Liver (tissue), 9 donors: Measurements from ENCODE around the gene CRYL1. TPM values are rescaled to one million over a fixed set of nuclear protein-coding genes. Genes with fewer than 3 reads are reported as not detected.

Experiments used
- DNase-seq: peaks from one replicate; pipeline ENCODE4 v3.0.0-alpha.2; 2017; ENCODE audit warnings: low spot score
- H3K27ac ChIP-seq, 2 donors: one replicate each; pipeline ENCODE4 v1.7.0; 2013; ENCODE audit warnings: inconsistent platforms in 2 of 2, low read length in 2 of 2, control low read depth in 1 of 2, low read depth in 1 of 2, mild to moderate bottlenecking in 1 of 2
- H3K27me3 ChIP-seq, 4 donors: one replicate each; pipeline versions ENCODE4 v1.6.1 to v1.7.0; 2013; ENCODE audit warnings: low read length in 3 of 4, inconsistent platforms in 1 of 4, mild to moderate bottlenecking in 1 of 4, moderate library complexity in 1 of 4; ENCODE audit not compliant: control insufficient read depth in 4 of 4, insufficient read depth in 4 of 4
- H3K36me3 ChIP-seq, 4 donors: one replicate each; pipeline versions ENCODE4 v1.6.1 to v1.7.0; 2013; ENCODE audit warnings: low read length in 3 of 4, mild to moderate bottlenecking in 3 of 4, low read depth in 1 of 4, moderate library complexity in 1 of 4; ENCODE audit not compliant: control insufficient read depth in 4 of 4, insufficient read depth in 3 of 4
- H3K4me1 ChIP-seq, 4 donors: one replicate each; pipeline versions ENCODE4 v1.6.1 to v1.7.0; 2013; ENCODE audit warnings: low read length in 3 of 4, mild to moderate bottlenecking in 3 of 4, moderate library complexity in 1 of 4; ENCODE audit not compliant: control insufficient read depth in 4 of 4, insufficient read depth in 4 of 4
- H3K4me3 ChIP-seq, 3 donors: one replicate each; pipeline versions ENCODE4 v1.6.1 to v1.7.0; 2013; ENCODE audit warnings: low read length in 3 of 3, control low read depth in 1 of 3, low read depth in 1 of 3, mild to moderate bottlenecking in 1 of 3
- H3K9ac ChIP-seq, 2 donors: one replicate each; pipeline ENCODE4 v1.7.0; 2013; ENCODE audit warnings: low read length in 2 of 2, mild to moderate bottlenecking in 2 of 2, moderate library complexity in 2 of 2, control low read depth in 1 of 2, low read depth in 1 of 2
- H3K9me3 ChIP-seq, 4 donors: one replicate each; pipeline versions ENCODE4 v1.6.1 to v1.7.0; 2013; ENCODE audit warnings: low read length in 3 of 4; ENCODE audit not compliant: control insufficient read depth in 4 of 4
- CTCF ChIP-seq: fragments of 150-350 bp; IDR thresholded peaks from 2 replicates; pipeline ENCODE4 v1.5.1; 2017; ENCODE audit warnings: improper control_type of control experiment, low read depth, low read length; ENCODE audit not compliant: missing input control
- EGR1 ChIP-seq, 2 donors: IDR thresholded peaks; 2 replicates each; pipeline ENCODE4 v1.6.1; 2016 to 2018; ENCODE audit warnings: antibody characterized with exemption in 2 of 2, low read depth in 2 of 2
- HNF4A ChIP-seq, 2 donors: conservative IDR thresholded peaks; 2 replicates each; pipeline ENCODE4 v1.6.1; 2016; ENCODE audit warnings: antibody characterized with exemption in 2 of 2, mild to moderate bottlenecking in 2 of 2
- JUND ChIP-seq, 2 donors: IDR thresholded peaks; 2 replicates each; pipeline ENCODE4 v1.6.1; 2016; ENCODE audit warnings: antibody characterized with exemption in 2 of 2
- REST ChIP-seq: IDR thresholded peaks from 2 replicates; pipeline ENCODE4 v1.6.1; 2016; ENCODE audit warnings: antibody characterized with exemption, mild to moderate bottlenecking
- TAF1 ChIP-seq: conservative IDR thresholded peaks from 2 replicates; pipeline ENCODE4 v1.6.1; 2016; ENCODE audit warnings: antibody characterized with exemption, mild to moderate bottlenecking
- YY1 ChIP-seq: IDR thresholded peaks from 2 replicates; pipeline ENCODE4 v1.6.1; 2016; ENCODE audit warnings: antibody characterized with exemption, mild to moderate bottlenecking
- ZBTB33 ChIP-seq: IDR thresholded peaks from 2 replicates; pipeline ENCODE4 v1.6.1; 2016; ENCODE audit warnings: antibody characterized with exemption
- WGBS: extraction: QIAGEN DNeasy Blood & Tissue Kit; methylation state at CpG from one replicate; pipeline ENCODE4 v1.1.7; 2013; 5-methylcytosine and 5-hydroxymethylcytosine counted together
- polyA plus RNA-seq, 2 donors: library from polyadenylated mRNA; stranded (reverse) in 1 of 2; unstranded in 1 of 2; fragments of 200-250 nt in 1 of 2; fragments of >200 nt in 1 of 2; fragmentation: Nextera tagmentation in 1 of 2; extraction: Ambion mirVana in 1 of 2; gene quantifications; one replicate each; pipeline versions ENCODE4 v1.2.1 to v1.2.3, GENCODE V29; 2013 to 2015
- total RNA-seq, 2 donors: library from RNA; depleted of rRNA; stranded (reverse); fragments of >200 nt; gene quantifications; one replicate each; pipeline ENCODE4 v1.2.3, GENCODE V29; 2014
- donor health status: healthy.
- donor health status: healthy.
- donor health status: healthy.
- donor health status: healthy.
- donor health status: healthy.

CRYL1 gene
- total and polyA plus RNA-seq, 4 donors: 87.8 to 179 (median 168) TPM

- H3K27ac ChIP-seq: no peak overlapping the region
- TF ChIP-seq EGR1 (IDR thresholded peaks at IDR 0.05; ENCODE audit: low read depth in 2 of 2) (no peak), YY1 (no peak), REST (no peak)
- DNase-seq: no peak
Observed at GRCh38 chr13:20451397-20451796, 74.3 kb downstream of the CRYL1 start.

GRCh38 chr13:20448470-20448869 is 77.2 kb downstream of the CRYL1 start:
- H3K27ac ChIP-seq: no peak overlapping the region
- WGBS: 97% methylated on average over 1 of the region's 1 CpG
- no peak for DNase-seq
- no peaks in the 10 kb centered on the region for H3K4me1 ChIP-seq
- H3K9me3 ChIP-seq: no peaks in the 10 kb centered on the region
- TF ChIP-seq EGR1 (IDR thresholded peaks at IDR 0.05; ENCODE audit: low read depth in 2 of 2) (no peak), TAF1 (no peak), JUND (IDR thresholded peaks at IDR 0.05) (no peak)
- H3K9ac ChIP-seq: no peak overlapping the region
- no peaks in the 10 kb centered on the region for H3K27me3 ChIP-seq
- H3K36me3 ChIP-seq: peaks cover 0 to 5% (median 2%) of the 10 kb centered on the region in 4 donors
- H3K4me3 ChIP-seq: no peak overlapping the region

More at GRCh38 chr13:20451397-20451796, 74.3 kb downstream of the CRYL1 start:
- Histone ChIP-seq H3K27me3 (no peaks in the 10 kb centered on the region), H3K4me3 (no peak overlapping the region), H3K9ac (no peak overlapping the region), H3K9me3 (no peaks in the 10 kb centered on the region), H3K36me3 (peaks cover 0 to 3% (median under 1%) of the 10 kb centered on the region in 4 donors), H3K4me1 (no peaks in the 10 kb centered on the region)

- Histone ChIP-seq H3K36me3 (peaks cover 0 to 5% (median 2%) of the 10 kb centered on the region in 4 donors), H3K9ac (no peak overlapping the region), H3K9me3 (no peaks in the 10 kb centered on the region), H3K4me3 (no peak overlapping the region), H3K4me1 (no peaks in the 10 kb centered on the region), H3K27ac (no peak overlapping the region), H3K27me3 (no peaks in the 10 kb centered on the region)
- TF ChIP-seq TAF1 (no peak), ZBTB33 (no peak), CTCF (no peak), YY1 (no peak), HNF4A (conservative IDR thresholded peaks at IDR 0.05) (no peak)
- no peak for DNase-seq
Observed at GRCh38 chr13:20446900-20447299, 78.8 kb downstream of the CRYL1 start.
